ENCODE data around the gene SSRP1. TPM values are rescaled to one million over a fixed set of nuclear protein-coding genes. Genes with fewer than 3 reads are reported as not detected.

SSRP1 gene
- total and polyA plus RNA-seq, 9 of the 15 experiments (the other 6 are each of a cell fraction or from before 2014, with no cell fraction given) = 91.1 to 416 (median 245) TPM

DNA sequence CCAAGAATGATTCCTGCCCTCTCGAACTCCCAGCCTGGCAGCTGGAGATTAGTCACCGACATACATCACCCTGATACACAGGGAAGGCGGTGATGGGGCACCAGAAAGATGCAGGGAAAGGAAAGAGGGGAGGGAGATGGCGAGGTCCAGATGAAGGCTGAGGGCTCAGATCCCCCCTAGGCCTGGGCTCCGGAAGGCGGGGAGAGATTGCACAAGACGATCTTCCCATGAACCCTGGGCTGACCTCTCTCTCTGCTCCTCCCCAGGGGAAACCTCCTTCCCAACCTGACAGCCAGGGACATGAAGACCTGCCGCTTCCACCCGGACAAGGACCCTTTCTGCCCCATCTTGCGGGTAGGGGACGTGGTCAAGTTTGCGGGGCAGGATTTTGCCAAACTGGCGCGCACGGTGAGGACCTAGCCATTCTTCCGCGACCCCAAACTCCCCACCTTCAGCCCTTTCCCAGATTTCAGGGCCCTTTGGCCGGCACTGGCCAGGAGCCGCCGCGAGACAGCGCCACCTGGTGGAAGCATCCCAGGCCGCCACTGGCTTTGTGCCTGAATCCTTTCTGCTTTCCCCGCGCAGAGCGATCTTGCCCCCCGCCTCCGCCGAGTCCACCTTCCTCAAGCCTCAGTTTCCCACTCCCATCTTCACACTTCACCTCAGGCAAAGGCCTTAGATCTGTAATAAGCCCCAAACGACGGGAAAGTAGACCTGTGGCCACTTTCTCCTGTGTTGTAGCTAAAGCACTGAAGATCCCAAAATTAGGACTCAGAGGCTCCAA is 14.0 kb upstream of the SSRP1 start (continued):
- TF ChIP-seq PHB (CRISPR knock-in tag; IDR thresholded peaks at IDR 0.05) = no peak
- TF ChIP-seq, protein P1, sequence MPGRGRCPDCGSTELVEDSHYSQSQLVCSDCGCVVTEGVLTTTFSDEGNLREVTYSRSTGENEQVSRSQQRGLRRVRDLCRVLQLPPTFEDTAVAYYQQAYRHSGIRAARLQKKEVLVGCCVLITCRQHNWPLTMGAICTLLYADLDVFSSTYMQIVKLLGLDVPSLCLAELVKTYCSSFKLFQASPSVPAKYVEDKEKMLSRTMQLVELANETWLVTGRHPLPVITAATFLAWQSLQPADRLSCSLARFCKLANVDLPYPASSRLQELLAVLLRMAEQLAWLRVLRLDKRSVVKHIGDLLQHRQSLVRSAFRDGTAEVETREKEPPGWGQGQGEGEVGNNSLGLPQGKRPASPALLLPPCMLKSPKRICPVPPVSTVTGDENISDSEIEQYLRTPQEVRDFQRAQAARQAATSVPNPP (IDR thresholded peaks at IDR 0.05; ENCODE audit: borderline replicate concordance, insufficient read depth, insufficient read length) = no peak
- peak in 1 of 2 experiments; percentile 85; a peak in 2 of 4 replicates for TF ChIP-seq RCOR1 (IDR thresholded peaks at IDR 0.05; ENCODE audit: borderline replicate concordance in 1 of 2, low read depth in 2 of 2, low read length in 2 of 2)
- TF ChIP-seq KAT2B (IDR thresholded peaks at IDR 0.05; ENCODE audit: low read depth, low read length) = no peak
- TF ChIP-seq ZNF354B (CRISPR knock-in tag; IDR thresholded peaks at IDR 0.05) = no peak
- no peak for TF ChIP-seq SP2 (IDR thresholded peaks at IDR 0.05; ENCODE audit: extremely low read depth, low read depth, low read length, poor library complexity, severe bottlenecking)
- TF ChIP-seq MBD2 (IDR thresholded peaks at IDR 0.05; ENCODE audit: borderline replicate concordance, low read depth) = no peak
- no peak for TF ChIP-seq MAFK (IDR thresholded peaks at IDR 0.05; ENCODE audit: low read length)
- TF ChIP-seq, protein P2, sequence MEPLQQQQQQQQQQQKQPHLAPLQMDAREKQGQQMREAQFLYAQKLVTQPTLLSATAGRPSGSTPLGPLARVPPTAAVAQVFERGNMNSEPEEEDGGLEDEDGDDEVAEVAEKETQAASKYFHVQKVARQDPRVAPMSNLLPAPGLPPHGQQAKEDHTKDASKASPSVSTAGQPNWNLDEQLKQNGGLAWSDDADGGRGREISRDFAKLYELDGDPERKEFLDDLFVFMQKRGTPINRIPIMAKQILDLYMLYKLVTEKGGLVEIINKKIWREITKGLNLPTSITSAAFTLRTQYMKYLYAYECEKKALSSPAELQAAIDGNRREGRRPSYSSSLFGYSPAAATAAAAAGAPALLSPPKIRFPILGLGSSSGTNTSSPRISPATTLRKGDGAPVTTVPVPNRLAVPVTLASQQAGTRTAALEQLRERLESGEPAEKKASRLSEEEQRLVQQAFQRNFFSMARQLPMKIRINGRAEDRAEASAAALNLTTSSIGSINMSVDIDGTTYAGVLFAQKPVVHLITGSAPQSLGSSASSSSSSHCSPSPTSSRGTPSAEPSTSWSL (CRISPR knock-in tag; IDR thresholded peaks at IDR 0.05; ENCODE audit: borderline replicate concordance) = no peak
- TF ChIP-seq ZNF311 (CRISPR knock-in tag; IDR thresholded peaks at IDR 0.05) = no peak
- no peak for TF ChIP-seq ZSCAN29 (IDR thresholded peaks at IDR 0.05)
- no peak for TF ChIP-seq CHCHD3 (CRISPR knock-in tag; IDR thresholded peaks at IDR 0.05)
- TF ChIP-seq, protein P3, sequence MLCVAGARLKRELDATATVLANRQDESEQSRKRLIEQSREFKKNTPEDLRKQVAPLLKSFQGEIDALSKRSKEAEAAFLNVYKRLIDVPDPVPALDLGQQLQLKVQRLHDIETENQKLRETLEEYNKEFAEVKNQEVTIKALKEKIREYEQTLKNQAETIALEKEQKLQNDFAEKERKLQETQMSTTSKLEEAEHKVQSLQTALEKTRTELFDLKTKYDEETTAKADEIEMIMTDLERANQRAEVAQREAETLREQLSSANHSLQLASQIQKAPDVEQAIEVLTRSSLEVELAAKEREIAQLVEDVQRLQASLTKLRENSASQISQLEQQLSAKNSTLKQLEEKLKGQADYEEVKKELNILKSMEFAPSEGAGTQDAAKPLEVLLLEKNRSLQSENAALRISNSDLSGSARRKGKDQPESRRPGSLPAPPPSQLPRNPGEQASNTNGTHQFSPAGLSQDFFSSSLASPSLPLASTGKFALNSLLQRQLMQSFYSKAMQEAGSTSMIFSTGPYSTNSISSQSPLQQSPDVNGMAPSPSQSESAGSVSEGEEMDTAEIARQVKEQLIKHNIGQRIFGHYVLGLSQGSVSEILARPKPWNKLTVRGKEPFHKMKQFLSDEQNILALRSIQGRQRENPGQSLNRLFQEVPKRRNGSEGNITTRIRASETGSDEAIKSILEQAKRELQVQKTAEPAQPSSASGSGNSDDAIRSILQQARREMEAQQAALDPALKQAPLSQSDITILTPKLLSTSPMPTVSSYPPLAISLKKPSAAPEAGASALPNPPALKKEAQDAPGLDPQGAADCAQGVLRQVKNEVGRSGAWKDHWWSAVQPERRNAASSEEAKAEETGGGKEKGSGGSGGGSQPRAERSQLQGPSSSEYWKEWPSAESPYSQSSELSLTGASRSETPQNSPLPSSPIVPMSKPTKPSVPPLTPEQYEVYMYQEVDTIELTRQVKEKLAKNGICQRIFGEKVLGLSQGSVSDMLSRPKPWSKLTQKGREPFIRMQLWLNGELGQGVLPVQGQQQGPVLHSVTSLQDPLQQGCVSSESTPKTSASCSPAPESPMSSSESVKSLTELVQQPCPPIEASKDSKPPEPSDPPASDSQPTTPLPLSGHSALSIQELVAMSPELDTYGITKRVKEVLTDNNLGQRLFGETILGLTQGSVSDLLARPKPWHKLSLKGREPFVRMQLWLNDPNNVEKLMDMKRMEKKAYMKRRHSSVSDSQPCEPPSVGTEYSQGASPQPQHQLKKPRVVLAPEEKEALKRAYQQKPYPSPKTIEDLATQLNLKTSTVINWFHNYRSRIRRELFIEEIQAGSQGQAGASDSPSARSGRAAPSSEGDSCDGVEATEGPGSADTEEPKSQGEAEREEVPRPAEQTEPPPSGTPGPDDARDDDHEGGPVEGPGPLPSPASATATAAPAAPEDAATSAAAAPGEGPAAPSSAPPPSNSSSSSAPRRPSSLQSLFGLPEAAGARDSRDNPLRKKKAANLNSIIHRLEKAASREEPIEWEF (CRISPR knock-in tag; IDR thresholded peaks at IDR 0.05) = no peak
- no peak for TF ChIP-seq STAG1 (CRISPR knock-in tag; IDR thresholded peaks at IDR 0.05; ENCODE audit: borderline replicate concordance)
- no peak for TF ChIP-seq FUS (optimal IDR thresholded peaks at IDR 0.05; ENCODE audit: low read depth, low read length)
- TF ChIP-seq ZNF551 (CRISPR knock-in tag; IDR thresholded peaks at IDR 0.05) = no peak
- TF ChIP-seq, protein P4, sequence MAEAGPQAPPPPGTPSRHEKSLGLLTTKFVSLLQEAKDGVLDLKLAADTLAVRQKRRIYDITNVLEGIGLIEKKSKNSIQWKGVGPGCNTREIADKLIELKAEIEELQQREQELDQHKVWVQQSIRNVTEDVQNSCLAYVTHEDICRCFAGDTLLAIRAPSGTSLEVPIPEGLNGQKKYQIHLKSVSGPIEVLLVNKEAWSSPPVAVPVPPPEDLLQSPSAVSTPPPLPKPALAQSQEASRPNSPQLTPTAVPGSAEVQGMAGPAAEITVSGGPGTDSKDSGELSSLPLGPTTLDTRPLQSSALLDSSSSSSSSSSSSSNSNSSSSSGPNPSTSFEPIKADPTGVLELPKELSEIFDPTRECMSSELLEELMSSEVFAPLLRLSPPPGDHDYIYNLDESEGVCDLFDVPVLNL (CRISPR knock-in tag; IDR thresholded peaks at IDR 0.05; ENCODE audit: low read depth) = no peak
- TF ChIP-seq RBFOX2 (IDR thresholded peaks at IDR 0.05; ENCODE audit: low read depth, low read length) = no peak
- no peak for TF ChIP-seq TSC22D4 (tag; IDR thresholded peaks at IDR 0.05)
- no peak for TF ChIP-seq TBL1XR1 (IDR thresholded peaks at IDR 0.05; ENCODE audit: low read length in 2 of 2)

All from K562 (cell line).